KOPT-K1 (cell line): ENCODE results near the gene BSND.

ENCODE experiments used
- H3K27ac ChIP-seq: fragments of 200-600 bp; sonication (generic); 2 replicates; pipeline ENCODE4 v1.5.1; 2016; ENCODE audit warnings: antibody characterized with exemption, mild to moderate bottlenecking, low read depth, low read length; ENCODE audit not compliant: poor library complexity, severe bottlenecking
- H3K36me3 ChIP-seq: fragments of 200-600 bp; sonication (generic); 2 replicates; pipeline ENCODE4 v1.5.1; 2017; ENCODE audit warnings: antibody characterized with exemption, mild to moderate bottlenecking, low read length, moderate library complexity; ENCODE audit not compliant: insufficient read depth
- H3K9me3 ChIP-seq: fragments of 200-600 bp; sonication (generic); 2 replicates; pipeline ENCODE4 v1.5.1; 2017; ENCODE audit warnings: antibody characterized with exemption, low read length, mild to moderate bottlenecking; ENCODE audit not compliant: insufficient read depth, poor library complexity, severe bottlenecking

Gene BSND

GRCh38 chr1:55061000-55061705, 62.4 kb downstream of the BSND start:
- peaks cover 8% of the 10 kb centered on the region for H3K36me3 ChIP-seq
- H3K27ac ChIP-seq: no peak overlapping the region
- H3K9me3 ChIP-seq: no peaks in the 10 kb centered on the region
